G401.6 (cell line): ENCODE data around the gene DHRSX.
"Not testable (repeated sequence)": the region's sequence is repeated elsewhere in the genome, so short reads cannot be mapped to it uniquely, and the experiment has no call there.

Source experiments
- FAIRE-seq: peaks from 2 replicates; lab custom pipeline; 2012; peaks lifted over from hg19 to GRCh38; lab: Jason Lieb, UNC

The DHRSX gene

DNA sequence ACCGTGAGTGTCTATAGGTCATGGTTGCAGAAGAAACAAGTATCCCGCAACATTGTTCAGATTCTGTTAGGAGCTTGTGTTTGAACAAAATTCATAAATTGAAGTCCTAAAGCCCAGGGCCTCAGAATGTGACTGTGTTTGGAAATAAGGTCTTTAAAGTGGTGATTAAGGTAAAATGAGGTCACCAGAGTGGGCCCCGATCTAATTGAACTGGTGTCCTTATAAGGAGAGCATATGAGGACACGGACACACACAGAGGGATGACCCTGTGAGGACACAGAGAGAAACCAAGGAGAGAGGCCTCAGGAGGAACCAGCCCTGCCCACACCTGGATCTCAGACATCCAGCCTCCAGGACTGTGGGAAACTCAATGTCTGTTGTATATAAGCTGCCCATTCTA lies 76.9 kb downstream of the DHRSX start:
- no peak for FAIRE-seq

DNA sequence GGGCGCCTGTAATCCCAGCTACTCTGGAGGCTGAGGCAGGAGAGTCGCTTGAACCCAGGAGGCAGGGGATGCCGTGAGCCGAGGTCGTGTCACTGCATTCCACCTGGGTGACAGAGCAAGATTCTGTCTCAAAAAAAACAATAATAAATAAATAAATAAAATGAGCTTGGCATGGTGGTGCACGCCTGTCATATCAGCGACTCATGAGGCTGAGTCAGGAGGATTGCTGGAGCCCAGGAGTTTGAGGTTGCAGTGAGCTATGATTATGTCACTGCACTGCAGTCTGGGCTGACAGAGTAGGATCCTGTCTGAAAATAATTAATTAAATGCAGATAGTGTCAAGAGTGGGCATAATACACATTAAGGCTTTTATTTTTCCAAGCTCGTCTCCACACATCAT lies 77.5 kb downstream of the DHRSX start:
- FAIRE-seq = no peak

DNA sequence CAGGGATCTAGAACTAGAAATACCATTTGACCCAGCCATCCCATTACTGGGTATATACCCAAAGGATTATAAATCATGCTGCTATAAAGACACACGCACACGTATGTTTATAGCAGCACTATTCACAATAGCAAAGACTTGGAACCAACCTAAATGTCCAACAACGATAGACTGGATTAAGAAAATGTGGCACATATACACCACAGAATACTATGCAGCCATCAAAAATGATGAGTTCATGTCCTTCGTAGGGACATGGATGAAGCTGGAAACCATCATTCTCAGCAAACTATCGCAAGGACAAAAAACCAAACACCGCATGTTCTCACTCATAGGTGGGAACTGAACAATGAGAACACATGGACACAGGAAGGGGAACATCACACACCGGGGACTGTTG lies 81.4 kb downstream of the DHRSX start:
- FAIRE-seq = not testable (repeated sequence)

DNA sequence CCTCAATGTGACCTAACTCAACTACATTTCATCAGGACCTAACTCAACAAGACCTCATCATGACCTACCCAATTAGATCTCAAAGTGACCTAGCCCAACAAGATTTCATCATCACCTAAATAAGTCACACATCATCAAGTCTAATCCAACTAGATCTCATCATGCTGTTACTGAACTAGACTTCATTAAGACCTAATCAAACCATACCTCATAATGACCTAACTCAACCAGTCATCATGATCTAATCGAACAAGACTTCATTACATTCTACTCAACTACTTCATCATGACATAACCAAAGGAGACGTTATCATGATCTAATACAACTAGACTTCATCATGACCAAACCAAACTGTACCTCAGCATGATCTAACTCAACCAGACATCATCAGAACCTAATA lies 82.8 kb downstream of the DHRSX start:
- no peak for FAIRE-seq

DNA sequence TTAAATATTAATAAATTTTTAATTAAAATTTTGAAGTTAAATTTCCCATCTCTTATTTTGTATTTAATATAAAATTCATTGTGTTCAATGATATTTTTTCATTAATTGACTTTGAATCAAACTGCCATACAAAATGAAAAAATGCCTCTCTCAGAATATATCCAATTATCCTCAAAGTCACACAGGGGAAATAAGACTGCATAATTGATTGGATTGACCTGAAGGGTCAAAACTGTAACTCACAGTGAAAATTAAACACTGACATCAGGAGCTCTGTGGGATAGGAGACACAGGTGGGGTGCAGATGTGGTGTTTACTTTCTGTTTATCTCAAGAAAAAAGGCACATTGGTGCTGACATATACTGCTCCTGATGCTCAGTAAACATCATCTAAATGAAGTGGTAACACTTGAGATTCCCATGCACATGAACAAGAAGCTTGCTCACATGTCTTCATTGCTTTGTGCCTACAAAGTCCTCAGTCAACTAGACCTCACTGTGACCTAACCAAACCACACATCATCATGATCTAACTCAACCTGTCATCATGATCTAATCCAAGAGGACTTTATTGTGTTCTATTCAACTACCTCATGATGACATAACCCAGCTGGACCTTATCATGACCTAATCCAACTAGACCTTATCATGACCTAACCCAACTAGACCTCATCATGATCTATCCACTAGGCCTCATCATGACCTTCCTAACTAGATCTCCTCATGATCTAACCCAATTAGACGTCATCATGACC lies 83.7 kb downstream of the DHRSX start:
- FAIRE-seq = peak; percentile 34

DNA sequence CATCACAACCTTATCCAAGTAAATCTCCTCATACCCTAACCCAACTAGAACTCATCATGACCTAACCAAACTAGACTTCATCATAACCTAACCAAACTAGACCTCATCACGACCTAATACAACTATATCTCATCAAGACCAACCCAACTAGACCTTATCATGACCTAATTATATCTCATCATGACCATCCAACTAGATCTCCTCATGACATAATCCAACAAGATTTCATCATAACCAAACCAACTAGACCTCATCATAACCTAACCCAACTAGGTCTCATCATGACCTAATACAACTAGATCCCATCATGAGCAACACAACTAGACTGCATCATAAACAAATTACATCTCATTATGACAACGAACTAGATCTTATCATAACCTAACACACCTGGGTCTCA lies 86.4 kb downstream of the DHRSX start:
- FAIRE-seq = no peak

DNA sequence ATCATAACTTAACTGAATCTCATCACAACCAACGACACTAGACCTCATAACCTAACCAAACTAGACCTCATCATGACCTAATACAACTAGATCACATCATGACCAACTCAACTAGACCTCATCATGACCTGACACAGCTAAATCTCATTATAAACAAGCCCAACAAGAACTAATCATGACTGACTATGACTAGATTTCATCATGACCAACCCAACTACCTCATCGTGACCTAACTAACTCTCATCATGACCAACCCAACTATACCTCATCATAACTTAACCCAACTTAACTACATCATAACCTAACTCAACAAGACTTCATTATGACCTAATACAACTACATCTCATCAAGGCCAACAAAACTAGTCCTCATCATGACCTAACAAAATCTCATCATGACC lies 86.8 kb downstream of the DHRSX start:
- FAIRE-seq = no peak

DNA sequence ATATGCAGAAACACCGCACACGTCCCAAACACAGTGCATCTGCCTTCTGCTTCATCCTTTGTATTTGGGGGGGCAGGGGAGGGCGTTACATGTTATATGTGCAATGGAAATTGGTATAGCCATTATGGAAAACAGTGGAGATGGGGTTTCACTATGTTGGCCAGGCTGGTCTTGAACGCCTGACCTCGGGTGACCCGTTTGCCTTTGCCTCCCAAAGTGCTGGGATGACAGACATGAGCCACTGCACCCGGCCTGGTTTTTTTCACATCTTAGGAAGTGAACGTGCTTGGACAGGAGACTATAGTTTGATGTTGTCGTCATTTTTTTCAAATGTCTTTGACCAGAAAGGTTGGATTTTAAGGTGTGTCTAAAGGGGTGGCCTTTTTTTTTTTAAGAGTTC lies 88.6 kb downstream of the DHRSX start:
- FAIRE-seq = no peak

DNA sequence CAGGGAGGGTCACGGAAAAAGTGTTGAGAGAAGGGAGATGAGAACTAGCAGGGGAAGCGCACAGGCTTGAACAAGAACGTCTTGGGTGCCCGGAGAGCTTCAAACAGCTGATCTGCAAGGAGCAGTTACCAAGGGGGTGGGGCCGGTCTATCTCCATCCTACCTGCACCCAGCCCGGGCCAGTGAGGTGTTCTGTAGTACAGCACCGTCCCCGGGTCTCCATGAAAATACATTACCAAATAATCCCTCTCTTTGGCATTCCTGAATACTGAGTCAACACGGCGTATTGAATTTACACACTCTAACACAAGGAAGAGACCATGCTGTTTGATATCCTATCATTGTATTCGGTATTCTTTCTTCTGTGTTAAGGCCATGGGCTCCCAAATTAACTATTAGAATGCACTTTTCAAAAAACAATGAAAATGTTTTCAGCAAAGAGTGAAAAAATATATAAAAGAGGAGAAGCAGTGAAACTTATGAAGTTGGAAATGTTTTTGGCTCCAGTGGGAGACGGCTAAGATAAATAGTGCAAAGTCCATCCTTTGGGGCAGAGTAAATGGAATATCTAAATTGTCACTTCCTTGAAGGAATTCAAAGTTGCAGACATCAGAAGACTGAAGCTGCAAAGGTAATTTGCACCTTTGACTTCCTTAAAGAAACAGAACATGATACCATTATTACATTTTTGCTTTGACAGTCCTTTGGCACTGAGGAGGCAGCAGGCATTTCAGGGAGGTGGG lies 90.3 kb downstream of the DHRSX start:
- no peak for FAIRE-seq

DNA sequence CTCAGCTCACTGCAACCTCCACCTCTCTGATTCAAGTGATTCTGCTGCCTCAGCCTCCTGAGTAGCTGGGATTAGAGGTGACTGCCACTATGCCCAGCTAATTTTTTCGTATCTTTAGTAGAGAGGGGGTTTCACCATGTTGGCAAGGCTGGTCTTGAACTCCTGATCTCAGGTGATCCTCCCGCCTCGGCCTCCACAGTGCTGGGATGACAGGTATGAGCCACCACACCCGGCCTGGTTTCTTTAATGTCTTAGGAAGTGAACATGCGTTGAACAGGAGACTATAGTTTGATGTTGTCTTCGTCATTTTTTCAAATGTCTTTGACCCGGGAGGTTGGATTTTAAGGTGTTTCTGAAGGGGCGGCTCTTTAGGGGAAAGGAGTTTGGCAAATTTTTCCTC lies 91.0 kb downstream of the DHRSX start:
- no peak for FAIRE-seq

DNA sequence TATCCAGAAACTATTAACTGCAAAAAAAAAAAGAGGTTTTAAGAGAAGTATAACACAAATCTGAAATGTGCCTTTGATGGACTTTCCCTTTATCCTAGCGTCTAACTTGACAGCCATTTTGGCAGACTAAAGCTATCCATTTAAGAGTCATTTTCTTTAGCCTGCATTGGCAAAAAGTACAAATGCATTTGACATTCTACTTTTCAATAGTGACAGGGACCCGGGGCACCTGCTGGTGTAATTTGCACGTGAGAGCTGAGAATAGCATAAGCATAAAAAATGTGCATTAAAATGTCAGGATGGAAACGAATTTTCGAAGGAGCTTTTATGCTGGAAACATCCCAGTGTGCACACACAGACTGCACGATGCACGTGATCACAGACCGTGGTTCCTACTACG lies 91.9 kb downstream of the DHRSX start:
- FAIRE-seq = no peak

DNA sequence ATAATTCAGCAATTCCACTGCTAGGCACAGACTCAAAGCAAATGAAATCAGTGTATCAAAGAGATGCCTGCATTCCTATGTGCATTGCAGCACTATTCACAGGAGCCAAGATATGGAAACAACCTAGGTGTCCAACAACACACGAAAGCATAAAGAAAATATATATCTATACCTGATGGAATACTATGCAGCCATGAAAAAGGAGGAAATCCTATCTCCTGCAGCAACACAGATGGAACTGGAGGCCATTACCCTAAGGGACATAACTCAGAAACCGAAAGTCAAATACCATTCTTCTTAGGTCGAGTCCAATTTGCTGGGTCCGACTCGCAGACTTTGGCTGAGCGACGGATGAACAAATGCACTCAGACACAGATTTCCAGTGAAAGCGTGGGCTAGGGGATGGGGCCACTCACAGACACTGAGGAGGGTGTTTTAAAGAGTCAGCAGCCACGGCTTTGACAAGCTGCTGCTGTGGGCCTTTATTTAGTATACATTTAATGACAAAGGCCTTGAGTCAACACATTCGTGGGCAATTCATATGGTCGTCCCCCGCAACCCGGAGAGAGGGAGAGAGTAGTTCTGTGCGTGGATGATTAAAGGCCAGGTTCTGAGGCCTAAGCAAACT lies 93.8 kb downstream of the DHRSX start:
- no peak for FAIRE-seq

DNA sequence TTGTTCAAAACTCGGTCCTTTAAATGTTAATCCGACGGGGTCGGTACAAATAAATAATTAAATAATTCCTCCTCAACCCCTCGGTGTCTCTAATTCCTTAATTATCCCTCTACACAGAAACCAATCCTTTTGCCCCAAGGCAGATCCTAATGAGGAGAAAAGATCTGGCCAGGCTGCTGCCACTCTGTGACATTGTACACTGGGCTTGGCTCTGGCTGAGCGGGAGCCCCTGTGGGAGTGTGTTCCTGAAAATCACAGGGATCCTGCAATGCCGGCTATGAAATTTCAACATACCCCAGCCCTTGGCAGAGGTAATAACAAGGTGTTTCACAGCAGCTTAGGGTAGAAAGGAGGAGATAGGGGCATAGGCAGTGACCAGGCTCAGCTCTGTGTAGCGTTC lies 96.0 kb downstream of the DHRSX start:
- FAIRE-seq = no peak

DNA sequence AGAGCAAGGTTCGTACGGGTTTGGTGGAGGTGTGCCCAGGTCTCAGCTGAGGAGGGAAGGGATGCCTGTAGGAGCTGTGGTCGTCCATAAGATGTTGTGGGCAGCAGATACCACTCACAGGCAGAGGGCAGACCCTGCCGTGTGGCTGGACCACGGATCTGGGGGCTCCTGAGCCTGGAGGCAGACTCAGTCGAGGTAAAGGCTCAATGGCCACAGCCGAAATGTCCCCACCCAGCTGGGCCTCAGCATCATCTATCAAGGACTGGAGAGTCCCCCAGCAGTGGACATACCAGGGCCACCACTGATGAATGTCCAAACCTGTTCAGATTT lies 98.5 kb downstream of the DHRSX start:
- no peak for FAIRE-seq

DNA sequence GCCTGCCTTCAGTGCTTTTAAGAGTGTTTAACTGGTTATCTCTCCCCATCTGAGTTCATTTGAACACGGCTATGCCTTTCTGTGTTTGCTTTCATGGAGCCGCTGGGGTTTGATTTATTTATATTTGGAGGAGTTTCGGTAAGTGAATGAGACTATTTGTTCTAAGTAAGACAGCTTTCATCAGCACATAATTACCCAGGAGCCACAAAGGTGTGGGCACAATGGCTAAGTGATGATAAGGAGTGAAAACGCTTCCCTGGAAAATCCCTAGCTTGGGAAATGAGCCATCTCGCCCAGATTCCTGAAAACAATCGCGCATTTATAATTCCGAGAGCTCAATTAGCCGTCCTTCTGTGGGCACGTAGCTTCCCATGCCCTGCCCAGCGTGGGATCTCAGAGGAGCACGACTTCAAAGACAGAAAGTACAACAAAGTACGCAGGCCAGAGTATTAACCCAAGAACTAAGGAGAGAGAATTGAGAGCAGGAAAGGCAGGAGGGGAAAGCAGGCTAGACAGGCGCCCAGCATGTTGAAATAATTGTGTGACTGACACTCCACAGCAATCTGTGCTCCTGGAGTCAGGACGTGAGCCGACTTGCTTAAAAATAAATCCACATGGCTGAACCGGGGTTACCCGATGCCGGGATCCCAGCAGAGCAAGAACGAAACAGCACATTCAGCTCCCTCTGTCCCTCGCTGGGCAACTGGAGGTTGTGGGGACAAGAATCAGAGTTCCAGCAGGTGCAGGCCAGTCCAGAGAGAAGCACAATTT lies 99.0 kb downstream of the DHRSX start:
- FAIRE-seq = no peak

DNA sequence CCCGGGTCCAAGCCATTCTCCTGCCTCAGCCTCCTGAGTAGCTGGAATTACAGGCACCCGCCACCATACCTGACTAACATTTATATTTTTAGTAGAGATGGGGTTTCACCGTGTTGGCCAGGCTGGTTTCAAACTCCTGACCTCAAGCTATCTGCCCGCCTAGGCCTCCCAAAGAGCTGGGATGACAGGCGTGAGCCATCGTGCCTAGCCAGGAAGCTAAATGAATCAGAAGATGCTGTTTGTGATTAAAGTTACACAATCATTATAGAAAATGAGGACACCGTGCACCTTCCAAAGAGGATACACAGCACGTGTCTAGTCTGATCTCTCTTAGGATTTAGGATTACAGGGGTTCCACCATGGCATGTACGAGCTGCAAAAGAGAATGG lies 99.6 kb downstream of the DHRSX start:
- no peak for FAIRE-seq

DNA sequence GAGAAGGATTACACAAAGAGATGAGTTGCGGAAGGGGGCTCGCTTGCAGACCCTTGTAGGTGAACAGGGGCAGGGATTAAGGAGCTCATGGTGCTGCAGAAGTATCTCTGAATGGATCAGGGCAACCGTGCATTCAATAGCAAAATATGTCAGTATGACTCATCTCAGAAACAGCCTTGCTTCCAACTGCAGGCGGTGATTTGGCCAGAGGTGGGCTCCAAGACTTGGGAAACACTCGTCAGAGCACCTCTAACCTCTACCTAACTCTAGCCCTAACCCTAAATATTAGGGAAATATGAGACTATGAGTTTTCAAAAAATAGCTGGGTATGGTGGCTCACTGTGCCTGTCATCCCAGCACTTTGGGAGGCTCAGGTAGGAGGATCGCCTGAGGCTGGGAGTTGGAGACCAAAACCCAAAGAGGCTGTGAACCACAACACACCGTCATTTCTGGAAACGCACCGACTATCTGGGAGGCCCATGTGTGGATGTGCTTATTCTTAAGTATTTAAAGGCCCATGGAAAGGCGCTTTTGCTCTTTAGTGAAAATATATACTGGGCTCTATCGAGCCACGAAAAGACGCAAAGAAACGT lies 102.6 kb downstream of the DHRSX start:
- no peak for FAIRE-seq

DNA sequence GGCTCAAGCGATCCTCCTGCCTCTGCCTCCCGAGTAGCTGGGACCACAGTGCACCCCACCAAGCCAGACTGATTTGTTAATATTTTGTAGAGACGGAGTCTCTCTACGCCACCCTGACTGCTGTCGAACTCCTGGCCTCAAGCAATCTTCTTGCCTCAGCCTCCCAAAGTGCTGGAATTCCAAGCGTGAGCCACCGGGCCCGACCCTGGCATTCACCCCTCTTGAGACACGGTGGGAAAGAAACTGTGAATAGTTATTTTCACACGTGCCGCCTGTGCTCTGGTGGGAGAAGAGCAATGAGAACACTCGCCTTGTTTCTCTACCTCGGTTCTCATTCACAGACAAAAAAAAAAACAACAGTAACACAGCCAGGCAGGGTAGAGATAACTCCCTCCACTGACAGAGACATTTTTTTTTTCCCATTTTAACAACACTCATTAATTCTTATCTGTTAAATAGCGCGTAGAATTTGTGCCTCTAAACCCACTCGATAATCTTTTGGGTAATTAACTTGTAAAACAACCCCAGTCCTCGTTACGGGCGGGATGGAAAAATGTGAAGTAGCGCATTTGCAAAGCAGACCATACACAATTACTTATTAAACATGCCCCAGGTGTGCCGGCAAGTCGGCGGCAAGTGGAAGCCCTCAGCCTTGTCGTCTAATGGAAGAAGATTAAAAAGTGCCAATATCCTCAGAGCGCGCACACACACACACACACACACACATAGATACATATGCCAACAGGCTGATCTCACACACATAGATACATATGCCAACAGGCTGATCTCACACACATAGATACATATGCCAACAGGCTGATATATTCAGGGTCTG lies 103.3 kb downstream of the DHRSX start:
- FAIRE-seq = no peak

DNA sequence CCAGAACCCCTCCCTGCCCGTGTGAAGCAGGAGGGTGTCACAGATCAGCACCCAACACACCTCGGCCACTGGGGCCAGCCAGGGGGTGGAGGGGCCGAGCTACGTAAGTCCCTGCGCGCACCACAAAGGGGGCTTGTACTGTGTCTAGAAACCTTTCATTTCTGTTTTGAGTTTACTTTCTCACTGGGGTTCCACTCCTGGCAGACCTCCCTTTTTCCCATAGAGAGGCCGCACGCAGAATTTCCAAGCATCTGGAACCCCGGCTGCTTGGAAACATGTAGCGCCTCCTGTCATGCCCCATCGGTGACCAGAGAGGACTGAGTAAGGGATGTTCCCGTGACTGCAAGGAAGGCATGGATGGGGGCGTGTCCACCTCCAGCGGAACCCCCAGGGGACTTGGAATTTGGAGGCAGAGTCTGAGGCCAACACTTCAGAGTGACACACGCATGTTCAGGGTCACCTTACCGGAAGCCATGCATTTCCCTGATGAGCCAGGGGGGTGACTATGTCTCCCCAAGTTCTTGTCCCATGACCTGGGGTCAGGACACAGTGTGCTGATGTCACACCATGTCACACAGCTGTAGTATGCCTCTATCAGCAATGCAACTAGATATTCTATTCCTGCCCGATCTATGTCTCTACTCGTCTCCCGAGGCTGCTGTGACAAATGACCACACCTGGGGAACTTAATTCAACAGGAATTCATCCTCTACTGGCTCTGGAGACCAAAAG lies 105.3 kb downstream of the DHRSX start:
- FAIRE-seq = no peak

DNA sequence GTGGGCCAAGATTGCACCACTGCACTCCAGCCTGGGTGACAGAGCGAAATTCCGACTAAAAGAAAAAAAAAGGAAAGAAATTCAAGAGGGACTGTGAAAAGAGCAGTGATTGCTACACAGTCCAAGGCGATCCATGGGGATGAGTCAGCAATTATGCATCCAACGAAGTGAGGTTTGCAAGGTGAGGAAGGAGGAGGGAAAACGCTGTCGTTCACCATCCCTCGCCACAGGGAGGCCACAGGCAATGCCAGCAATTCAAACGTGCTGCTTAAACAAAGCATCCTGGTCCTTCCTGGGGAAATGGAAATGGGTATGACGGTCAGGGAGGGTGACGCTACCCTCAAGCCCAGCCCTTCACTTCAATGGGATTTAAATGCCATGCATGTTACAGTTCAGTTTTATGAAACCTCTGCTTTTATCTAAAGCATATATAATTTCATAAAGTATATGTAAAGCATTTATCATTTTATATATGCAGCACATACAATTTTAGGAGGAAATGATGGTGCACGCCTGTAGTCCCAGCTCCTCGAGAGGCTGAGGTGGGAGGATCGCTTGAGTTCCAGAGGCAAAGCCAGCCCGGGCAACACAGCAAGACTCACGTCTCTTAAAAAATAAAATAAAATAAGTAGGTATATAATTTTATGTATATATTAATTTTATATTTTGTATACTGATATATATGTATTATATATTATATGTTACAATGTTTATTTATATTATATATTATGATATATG lies 108.7 kb downstream of the DHRSX start:
- FAIRE-seq = no peak
